IPS DF 19.7 (cell line): ENCODE results near the gene ZNF586.
"Not testable (repeated sequence)": the region's sequence is repeated elsewhere in the genome, so short reads cannot be mapped to it uniquely, and the experiment has no call there.

ENCODE experiments used
- DNase-seq: peaks from one replicate; pipeline ENCODE4 v3.0.0-alpha.2; 2013; ENCODE audit warnings: low read depth, low spot score

Gene ZNF586

DNA sequence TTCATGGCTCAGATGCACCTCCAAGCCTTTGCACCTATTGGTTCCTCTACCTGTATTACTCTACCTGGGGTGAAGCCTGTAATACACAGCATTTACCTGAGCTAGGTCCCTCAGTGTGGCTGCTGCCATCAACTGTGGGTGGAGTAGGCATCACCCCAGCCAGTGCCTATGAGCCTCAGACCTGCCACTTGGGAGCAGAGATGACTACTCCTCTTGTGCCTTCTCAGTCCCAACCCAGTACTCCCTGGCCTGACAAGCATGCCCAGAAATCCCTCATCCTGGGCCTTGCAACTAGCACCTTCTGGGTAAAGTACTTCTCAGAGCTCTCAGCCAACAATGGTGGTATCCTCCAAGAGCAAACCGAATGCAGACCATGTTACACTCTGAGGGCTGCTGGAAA, 27.1 kb downstream of the ZNF586 start:
- not testable (repeated sequence) for DNase-seq

DNA sequence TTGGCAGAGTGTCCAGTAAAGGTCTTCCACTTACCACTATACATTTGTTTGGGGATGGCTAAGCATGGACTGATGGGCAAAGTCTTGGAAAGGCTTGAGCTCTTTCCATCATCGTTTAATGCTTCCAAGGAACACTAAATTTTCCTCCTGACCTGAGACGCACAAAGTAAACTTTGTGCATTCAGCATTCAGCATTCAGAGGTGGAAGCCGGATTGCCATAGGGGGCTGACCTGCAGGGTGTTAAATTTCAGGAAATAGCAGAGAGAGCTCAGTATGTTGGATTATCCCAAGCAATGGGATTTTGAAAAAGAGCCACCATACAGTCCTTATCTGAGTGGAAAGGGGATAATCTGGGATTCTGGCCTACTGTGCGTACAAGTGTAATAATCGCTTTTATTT, 31.2 kb downstream of the ZNF586 start:
- DNase-seq: no peak

DNA sequence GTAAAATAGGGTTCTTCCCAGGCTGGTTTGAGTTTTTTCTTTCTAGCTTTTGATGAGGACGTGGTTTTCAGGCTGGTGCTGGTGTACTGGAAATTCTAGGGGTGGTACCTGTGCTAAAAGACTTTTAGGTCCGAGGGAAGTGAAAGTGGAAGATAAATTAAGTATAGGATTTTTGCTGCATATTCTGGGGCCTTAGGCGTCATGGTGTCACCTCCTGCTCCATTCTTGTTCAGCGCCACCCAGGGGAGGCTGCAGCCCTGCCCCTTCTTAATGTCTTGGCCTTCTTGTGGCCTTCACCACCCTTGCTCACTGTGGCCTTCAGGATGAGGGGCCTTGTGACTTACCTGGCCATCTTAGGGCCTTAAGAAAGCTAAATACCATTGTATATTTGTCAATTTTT, 32.8 kb downstream of the ZNF586 start:
- no peak for DNase-seq

DNA sequence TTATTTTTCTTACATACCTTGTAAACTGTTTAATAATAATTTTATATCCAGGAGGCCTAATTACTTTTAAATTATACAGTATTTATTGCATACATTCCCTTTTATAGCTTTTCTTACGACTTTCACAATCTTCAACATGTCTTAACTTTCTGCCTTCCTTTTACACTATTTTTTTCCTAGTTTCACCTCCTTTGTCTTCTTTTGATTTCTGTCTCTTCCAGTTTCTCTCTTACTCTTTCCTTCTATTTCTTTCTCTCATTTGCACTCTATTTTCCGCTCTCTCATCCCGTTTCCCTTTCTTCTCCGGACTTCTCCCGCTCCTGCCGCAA, 33.8 kb downstream of the ZNF586 start:
- DNase-seq: no peak

DNA sequence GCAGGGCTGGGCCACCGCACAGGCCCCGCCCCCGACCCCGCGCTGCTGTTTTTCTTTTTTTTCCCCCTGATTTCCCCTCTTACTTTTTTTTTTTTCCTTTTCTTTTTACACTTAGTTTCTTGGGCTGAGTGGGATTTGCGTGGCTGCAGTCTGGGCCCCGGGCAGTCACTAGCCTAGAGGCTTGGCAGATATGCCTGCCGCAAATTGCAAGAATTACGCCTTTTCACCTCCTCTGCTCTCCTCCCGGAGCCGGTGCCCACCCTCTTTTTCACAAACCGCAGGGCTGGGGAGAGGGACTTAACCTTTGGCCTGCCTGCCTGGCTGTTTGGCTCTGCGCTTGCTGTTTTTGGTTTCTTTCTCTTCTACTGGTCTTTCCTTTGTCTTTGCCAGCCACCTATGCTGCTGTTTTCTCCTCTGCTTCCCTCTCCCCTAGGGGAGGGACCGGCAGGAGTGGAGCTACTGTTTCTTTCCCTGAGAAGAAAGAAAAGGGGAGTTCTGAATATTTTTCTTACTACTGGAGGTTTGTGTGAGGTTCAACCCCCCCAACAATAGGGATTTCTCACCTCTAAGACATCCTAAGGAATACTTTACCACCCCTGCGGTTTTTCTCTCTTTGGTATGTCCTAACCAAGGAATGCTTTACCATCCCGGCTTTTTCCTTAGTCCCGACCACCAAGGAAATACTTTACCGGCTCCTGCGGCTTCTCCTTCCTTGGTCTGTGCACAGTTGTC, 34.3 kb downstream of the ZNF586 start:
- DNase-seq: peak; percentile 81

DNA sequence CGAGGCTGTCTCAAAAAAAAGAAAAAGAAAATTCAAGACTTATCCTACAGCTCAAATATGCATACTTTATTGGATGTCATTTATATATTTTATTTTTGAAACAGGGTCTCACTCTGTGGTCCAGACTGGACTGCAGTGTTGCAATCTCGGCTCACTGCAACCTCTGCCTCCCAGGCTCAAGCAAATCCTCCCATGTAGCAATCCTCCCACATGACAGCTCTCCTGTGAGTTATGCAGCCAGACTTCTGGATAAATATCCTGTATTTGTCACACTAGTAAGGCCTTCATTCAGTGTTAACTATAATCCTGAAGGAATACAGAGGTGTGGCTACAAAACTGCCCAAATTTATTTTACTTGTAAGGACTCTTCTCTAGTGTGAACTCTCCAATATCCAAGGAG, 38.1 kb downstream of the ZNF586 start:
- no peak for DNase-seq

DNA sequence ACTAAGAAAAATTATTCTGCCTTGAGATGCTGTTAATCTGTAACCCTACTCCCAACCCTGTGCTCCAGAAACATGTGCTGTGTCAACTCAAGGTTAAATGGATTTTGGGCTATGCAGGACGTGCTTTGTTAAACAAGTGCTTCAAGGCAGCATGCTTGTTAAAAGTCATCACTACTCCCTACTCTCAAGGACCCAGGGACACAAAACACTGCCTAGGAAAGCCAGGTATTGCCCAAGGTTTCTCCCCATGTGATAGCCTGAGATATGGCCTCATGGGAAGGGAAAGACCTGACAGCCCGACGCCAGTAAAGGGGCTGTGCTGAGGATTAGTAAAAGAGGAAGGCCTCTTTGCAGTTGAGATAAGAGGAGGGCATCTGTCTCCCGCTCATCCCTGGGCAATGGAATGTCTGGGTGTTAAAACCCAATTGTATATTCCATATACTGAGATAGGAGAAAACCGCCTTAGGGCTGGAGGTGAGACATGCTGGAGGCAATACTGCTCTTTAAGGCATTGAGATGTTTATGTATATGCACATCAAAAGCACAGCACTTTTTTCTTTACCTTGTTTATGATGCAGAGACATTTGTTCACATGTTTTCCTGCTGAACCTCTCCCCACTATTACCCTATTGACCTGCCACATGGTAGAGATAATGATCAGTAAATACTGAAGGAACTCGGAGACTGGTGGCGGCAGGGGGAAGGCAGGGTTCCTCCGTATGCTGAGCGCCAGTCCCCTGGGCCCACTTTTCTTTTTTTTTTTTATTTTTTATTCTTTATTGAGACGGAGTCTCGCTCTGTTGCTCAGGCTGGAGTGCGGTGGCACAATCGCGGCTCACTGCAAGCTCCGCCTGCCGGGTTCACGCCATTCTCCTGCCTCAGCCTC, 41.2 kb downstream of the ZNF586 start:
- not testable (repeated sequence) for DNase-seq

DNA sequence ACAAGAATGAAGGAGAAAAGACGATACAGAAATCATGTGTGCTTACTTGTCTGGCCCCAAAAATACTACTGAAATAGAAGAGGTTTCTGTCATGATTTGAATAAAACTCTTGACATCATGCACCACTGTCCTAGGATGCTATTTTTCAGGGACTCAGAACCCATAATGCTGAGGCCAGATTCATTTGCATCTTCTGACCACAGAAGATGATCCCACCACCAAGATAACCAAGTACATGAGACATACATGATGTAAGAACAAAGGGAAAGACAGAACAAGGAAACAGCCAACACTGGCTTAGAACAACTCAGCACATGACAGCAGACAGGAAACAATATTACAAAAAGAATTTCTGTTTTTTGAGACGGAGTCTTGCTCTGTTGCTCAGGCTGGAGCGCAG, 42.8 kb downstream of the ZNF586 start:
- no peak for DNase-seq

DNA sequence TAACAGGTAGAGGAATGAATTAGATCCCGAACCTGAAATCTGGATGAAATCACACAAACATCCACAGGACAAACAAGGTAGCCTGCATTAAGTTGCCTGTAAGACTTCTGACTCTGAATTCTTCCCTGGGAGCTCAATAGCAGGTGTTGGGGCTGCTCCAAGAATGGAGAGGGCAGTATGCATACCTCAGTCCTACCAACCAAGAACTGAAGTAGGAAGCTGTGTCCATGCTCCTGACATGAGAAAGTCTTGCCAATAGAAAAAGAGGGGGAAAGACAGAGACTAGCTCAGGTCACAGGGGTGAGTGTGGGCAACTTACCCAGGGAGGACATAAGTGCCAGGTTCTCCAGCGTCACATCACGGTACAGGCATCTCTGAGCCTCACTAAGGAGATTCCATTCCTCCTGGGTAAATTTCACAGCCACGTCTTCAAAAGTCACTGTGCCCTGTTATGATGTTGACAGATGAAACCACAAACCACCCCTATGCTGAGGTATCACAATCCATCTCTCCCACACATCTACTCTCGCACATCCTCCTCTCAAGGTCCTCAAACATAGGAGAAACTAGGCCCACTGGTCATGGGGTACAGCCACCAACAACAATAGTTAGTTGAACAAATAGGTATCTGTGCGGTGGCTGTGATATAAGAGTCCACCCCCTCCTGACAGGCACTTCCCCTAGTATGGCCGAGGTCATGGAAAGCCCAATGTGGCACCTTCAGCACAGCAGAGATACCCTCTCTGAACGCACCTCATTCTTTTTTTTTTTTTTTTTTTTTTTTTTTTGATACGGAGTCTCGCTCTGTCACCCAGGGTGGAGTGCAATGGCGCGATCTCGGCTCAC, 43.7 kb downstream of the ZNF586 start:
- DNase-seq: not testable (repeated sequence)

DNA sequence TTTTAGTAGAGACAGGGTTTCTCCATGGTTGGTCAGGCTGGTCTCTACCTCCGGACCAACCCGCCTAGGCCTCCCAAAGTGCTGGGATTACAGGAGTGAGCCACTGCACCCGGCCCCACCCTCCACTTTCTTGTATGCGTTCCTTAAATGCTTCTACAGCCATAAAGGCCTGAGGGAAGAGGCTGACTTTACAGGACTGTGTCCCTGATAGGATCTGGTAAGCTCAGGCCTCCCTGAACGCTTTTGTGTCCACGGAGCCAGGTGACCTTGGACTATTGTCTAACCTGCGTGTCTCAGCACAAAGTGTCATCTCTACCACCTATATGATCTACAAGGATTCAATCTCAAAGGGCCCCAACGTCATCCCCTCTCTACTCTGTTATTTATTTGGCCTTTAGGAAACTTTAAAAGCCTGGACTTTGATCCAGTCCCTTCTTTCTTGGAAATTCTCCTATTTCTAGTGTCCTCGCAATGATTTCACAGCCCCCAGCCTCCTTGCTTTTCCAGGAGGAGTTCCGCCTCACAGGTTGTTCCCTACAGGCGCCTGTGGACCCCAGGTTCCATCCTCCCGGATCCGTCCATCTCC, 44.5 kb downstream of the ZNF586 start:
- no peak for DNase-seq

DNA sequence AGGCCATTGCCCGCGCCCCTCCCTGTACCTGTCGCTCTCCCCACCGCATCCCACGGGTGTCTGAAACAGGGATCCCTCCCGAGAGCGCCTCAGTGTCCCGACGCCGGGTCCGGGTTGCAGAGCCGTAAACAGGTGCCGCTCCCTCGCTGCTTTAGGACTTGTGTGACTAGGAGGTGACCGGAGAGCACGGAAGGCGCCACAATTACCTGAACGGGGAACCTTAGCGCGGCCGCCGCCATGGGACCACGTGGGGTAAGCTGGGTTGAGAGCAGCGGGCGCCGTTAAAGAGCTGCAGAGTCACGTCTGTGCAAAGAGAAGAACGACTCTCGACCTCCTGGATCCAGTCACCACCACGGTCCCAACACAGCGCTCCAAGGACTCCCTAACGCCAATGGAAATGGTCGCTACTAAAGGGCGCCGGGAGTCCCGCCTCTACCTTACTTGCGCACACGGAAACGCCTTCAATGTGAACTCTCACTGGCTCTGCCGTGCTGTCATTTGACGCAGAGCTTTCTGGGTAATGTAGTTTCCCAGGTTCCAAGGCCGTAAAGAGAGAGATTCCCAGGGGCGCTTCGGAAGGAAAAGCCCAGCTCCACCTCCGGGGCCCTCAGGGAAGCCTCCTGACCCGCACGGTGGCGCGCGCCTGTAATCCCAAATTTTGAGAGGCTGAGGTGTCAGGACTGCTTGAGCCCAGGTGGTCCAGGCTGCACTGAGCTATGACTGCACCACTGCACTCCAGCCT, 45.2 kb downstream of the ZNF586 start, which contains the start of gene ZNF552:
Gene ZNF552, minus strand, starts transcription at position 409 of the 742 bp plus-strand sequence. Its CDS starts 170 bp downstream, at position 239.
- DNase-seq: peak; percentile 98

DNA sequence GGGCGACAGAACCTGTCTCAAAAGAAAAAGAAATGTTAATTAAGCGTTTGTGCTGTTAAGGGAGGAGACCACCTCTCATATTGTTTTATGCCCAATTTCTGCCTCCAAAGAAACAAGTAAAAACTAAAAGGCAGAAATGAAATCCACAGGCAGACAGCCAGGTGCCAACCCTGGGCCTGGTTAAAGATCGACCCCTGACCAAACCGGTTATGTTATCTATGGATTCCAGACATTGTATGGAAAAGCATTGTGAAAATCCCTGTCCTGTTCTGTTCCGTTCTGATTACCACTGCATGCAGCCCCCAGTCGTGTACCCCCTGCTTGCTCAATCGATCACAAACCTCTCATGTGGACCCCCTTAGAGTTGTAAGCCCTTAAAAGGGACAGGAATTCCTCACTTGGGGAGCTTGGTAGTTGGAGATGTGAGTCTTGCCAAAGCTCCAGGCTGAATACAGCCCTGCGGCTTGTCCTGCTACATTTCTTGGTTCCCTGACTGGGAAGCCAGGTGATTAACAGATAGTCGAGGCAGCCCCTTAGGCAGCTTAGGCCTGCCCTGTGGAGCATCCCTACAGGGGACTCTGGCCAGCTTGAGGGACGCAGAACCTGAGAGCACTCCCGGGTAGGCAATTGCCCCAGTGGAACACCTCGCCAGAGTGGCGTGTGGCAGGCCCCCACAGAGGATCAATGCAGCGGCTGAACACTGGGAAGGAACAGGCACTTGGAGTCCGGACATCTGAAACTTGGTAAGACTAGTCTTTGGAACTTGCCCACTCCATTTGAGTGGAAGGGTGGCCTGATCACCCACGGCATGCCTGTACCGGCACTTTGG, 46.0 kb downstream of the ZNF586 start:
- DNase-seq: no peak

DNA sequence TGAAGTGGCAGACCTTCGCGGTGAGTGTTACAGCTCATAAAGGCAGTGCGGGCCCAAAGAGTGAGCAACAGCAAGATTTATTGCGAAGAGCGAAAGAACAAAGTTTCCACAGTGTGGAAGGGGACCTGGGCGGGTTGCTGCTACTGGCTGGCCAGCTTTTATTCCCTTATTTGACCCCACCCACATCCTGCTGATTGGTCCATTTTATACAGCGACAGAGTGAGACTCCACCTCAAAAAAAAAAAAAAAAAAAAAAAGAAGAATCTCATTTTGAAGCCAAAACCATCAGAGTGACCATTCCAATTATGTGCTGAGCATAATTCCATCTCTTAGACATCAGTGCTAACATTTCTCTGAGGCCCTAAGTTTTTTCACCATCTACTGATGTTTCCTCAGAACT, 47.2 kb downstream of the ZNF586 start:
- DNase-seq: no peak

DNA sequence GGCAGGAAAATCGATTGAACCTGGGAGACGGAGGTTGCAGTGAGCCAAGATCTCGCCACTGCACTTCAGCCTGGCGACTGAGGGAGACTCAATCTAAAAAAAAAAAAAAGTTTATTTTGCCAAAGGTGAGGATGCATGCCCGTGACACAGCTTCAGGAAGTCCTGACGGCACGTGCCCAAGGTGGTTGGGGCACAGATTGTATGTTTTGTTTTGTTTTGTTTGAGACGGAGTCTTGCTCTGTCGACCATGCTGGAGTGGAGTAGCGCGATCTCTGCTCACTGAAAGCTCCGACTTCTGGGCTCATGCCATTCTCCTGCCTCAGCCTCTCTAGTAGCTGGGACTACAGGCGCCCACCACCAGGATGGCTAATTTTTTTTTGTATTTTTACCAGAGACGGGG, 48.5 kb downstream of the ZNF586 start:
- no peak for DNase-seq

DNA sequence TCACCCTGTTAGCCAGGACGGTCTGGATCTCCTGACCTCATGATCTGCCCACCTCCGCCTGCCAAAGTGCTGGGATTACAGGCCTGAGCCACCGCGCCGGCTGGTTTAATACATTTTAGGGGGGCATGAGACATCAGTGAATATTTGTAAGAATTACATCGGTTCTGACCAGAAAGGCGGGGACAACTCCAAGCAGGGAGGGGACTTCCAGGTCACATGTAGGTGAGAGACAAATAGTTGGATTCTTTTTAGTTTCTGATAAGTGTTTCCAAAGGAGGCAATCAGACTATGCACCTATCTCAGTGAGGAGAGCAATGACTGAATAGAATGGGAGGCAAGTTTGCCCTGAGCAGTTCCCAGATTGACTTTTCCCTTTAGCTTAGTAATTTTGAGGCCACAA, 48.9 kb downstream of the ZNF586 start:
- DNase-seq: no peak

DNA sequence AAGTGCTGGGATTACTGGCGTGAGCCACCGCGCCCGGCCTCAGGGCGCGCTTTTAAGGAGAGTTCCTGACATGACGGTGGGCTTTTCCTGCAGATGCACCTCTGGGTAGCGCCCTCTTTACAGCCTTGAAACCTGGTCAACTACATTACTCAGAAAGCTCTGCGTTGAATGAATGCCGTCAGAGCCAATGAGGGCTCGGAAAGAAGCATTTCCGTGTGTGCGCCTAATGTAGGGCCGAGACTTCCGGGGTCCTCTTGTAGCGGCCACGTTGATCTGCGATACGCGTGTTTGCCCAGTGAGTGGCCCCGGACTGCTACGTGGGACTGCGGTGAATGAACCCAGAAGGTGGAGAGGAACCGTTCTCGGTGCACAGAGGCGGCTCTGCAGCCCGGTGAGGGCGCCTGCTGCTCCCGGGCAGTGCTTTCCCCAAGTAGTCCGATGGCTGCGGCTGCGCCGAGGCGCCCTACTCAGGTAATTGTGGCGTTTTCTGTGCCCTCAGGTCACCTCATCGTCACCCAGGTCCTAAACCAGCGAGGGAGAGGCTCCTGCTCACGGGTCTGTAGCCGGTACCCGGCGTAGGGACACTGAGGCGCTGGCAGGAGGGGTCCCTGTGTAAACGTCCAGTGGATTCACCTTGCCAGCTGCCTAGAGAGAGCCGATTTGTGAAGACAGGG, 50.1 kb downstream of the ZNF586 start:
- peak; percentile 96 for DNase-seq

DNA sequence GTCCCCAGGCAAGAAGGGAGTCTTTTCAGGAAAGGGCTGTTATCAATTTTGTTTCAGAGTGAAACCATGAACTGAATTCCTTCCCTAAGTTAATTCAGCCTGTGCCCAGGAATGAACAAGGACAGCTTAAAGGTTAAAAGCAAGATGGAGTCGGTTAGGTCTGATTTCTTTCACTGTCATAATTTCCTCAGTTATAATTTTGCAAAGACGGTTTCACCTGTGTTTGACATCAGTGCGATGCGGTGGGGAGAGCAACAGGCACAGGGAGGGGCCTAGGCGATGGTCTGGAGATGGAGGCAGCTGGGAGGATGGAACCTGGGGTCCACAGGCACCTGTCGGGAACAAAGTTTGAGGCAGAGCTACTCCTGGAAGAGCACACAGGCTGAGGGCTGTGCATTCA, 51.1 kb downstream of the ZNF586 start:
- no peak for DNase-seq

DNA sequence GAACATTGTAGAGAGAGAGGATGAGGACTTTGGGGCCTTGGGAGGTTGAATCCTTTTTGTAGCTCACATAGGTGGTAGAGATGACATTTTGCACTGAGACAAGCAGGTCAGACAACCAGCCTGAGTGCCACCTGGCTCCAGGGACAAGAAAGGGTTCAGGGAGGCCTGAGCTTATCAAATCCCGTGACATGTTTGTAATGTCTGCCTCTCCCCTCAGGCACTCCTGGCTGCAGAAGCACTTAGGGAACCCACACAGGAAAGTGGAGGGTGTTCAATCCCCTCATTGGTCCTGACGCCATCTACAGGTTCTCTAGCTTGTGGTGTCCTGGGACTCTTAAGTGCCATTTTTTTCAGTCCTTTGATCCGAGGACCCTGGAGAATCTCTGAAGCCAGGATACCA, 51.6 kb downstream of the ZNF586 start:
- DNase-seq: not testable (repeated sequence)

DNA sequence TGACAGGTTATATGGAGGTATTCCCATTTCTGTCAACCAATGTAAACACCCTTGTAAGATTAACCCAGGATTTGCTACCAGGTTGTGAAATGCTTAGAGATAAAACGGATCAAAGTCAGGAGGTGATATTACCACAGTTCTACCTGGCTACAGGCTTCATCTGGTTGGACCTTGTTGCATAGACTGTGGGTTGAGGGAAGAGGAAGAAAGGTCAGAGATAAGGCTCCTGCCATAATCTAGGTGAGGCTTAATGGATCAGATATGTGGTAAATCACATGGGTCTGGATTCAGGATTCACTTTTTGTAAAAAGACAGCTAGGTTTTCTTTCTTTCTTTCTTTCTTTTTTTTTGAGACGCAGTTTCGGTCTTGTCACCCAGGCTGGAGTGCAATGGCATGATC, 52.0 kb downstream of the ZNF586 start:
- DNase-seq: not testable (repeated sequence)
